HG03060 (cell line): ENCODE measurements around the gene SGMS1.
"Not testable (repeated sequence)": the region's sequence is repeated elsewhere in the genome, so short reads cannot be mapped to it uniquely, and the experiment has no call there.

Experiments used
- ATAC-seq: cut with Tn5 transposase; IDR thresholded peaks from one replicate; pipeline ENCODE4 v1.9.1; 2021; ENCODE audit warnings: low read depth, moderate number of reproducible peaks; ENCODE audit not compliant: unreplicated experiment

Gene SGMS1

GRCh38 chr10:50585921-50586739, 37.6 kb downstream of the SGMS1 start:
- ATAC-seq, result no peak

DNA sequence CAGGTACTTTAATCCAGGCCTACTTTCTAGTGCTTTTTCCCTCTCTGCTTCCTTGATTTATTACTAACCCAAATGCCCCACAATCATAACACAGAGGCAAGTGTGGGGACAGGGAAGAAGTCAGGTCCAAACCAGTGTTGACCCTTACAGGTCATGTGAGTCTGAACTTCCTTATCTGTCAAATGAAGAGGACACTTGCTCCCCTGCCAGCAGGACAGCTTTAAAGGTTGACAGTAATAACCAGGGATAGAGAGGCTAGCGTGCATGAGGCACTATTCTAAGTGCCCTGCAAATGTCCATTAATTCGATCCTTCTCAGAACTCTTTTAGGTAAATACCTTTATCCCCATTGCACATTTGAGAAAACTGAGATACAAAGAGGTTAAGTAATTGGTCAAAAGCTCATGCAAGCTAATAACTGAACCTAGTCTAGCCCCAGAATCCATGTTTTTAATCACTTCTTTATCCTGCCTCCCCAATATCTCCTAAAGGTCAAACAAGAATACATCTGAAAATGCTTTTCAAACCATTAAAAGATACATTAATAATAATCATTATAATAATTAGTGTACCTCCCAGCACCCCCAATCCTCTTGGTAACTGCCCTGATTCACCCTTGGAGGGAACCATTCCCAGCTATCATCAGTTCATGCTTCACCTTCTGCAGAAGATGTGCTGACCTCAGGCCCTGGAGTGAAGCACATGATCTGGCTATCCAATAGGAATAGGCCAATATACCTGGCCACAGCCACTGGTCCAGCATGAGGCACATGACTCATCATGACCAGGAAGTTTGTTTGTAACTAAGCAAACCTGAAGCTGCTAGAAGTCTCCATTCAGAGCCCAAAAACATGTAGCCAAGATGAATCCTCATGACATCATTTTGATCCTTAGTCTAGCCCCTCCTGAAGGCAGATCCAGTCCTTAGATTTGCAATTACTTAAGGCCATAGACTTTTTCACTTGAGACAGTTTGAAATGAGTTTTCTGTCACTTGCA, 40.7 kb downstream of the SGMS1 start:
- ATAC-seq, result no peak

DNA sequence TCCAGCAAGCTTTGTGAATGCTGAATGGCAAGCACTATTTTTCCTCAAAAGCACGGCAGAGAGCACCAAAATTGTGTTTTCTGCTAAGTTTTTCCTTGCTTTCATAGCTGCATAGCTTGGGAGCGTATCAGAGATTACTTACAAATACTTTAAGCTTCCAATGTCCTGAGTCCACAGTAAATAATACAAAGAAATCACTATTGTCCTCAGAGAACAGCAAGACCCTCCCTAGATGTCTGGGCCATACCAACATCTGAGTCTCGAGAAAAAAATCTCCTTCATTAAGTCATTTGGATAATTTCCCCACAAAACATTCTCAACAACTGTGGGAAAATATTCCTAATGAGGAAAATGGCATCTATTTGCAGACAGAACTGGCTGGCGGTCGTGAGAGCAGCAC, 41.7 kb downstream of the SGMS1 start:
- no peak for ATAC-seq

DNA sequence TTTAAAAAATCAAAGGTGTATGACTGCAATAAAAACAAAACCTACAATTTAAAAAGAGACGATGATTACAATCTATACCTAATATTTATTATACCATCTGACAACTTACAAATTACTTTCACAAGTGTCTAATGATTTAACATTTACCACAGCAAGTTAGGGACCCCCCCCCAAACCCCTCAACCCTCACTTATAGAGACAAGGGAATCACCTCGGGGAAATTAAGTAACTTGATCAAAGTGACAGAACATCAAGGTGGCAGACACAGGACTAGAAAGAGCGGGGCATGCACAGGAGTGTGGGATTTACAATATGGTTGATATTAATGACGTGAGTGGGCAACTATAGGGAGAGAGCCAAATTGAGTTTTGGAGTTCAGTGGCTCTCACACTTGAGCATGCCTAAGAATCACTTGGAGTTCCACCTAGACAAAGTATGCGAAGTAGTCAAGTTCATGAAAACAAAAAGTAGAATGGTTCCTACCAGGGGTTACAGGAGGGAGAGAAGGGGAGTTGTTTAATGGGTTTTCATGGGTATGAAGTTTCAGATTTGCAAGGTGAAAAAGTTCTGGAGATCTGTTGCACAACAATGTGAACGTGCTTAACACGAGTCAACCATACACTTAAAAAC, 43.4 kb downstream of the SGMS1 start:
- ATAC-seq, result no peak

GRCh38 chr10:50579491-50580261, 44.1 kb downstream of the SGMS1 start:
- ATAC-seq, result no peak

GRCh38 chr10:50578949-50579348, 44.8 kb downstream of the SGMS1 start:
- ATAC-seq, result no peak

GRCh38 chr10:50577681-50578350, 45.9 kb downstream of the SGMS1 start:
- ATAC-seq, result no peak

GRCh38 chr10:50577010-50577409, 46.7 kb downstream of the SGMS1 start:
- no peak for ATAC-seq

DNA sequence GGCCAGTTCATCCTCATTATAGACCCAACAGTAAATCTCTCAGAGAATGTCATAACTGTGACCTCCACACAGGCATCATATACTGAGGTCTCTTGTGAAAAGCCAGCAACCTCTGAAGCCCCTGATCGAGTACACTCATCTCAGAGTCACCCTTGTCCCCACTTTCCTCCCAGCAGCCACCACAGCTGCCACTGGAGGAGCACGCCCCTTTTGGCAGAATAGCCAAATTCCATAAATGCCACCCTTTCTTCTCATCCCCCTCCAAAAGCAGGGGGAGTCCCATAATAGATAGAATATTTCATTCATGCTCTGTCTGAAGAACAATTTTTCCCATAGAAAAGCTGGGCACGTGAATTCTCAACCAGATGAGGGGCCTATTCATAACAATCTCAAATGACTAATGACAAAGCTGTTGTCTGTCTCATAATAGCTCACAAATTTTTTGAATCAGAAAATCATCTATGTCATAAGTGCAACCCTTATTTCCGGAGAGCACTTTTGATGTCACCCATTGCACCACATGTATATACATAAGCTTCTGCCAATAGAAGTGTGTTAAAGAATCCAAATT, 47.4 kb downstream of the SGMS1 start:
- no peak for ATAC-seq

DNA sequence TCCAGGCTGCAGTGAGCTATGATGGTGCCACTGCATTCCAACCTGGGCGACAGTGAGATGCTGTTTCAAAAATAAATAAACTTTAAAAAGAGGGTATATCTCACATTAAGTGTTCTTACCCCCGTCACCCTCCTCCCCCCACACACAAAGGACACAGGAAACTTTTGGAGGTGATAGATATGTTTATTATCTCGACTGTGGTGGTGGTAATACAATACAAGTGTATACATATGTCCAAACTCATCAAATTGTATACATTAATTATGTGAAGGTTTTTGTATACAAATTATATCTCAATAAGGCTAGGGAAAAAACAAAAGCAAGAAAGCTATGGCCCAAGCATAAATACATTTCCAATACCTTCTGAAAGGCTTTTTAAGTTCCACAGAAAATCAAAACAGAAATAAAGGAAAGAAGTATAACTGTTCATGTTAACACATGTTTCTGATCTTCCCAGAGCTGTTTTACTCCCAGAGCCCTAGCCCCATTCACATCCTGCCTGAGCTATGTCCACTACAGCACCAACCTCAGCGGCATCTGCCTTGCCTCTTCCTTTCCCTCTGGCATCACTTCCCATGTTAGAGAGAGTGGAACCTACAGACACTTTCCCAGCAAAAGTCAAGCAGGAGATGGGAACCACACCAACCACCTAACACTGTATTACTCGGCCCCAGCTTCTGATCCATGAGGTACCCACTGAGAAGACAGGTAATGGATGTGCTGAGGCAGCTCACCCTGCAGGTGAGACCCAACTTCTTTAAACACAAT, 48.1 kb downstream of the SGMS1 start:
- ATAC-seq, result no peak

DNA sequence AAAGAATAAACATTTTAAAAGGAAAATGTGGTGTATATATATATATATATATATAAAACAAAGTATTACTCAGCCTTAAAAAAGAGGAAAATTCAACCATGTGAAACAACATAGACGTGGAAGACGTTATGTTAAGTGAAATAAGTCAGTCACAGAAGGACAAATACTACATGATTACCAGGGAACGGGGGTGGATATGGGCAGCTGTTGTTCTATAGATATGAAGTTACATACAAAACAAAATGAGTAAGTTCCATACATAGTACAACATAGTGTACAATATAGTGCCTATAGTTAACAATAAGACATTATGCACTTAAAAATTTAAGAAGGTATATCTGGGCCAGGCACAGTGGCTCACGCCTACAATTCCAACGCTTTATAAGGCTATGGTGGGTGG, 48.8 kb downstream of the SGMS1 start:
- no peak for ATAC-seq

GRCh38 chr10:50574305-50574704, 49.5 kb downstream of the SGMS1 start:
- no peak for ATAC-seq

GRCh38 chr10:50572017-50572491, 51.7 kb downstream of the SGMS1 start:
- ATAC-seq, result no peak

- ATAC-seq, result not testable (repeated sequence)
Measured at GRCh38 chr10:50568750-50569149, 55.0 kb downstream of the SGMS1 start.

- ATAC-seq, result no peak
Measured at GRCh38 chr10:50567384-50567783, 56.4 kb downstream of the SGMS1 start.

GRCh38 chr10:50566150-50566549, 57.6 kb downstream of the SGMS1 start:
- ATAC-seq, result no peak

- no peak for ATAC-seq
Measured at GRCh38 chr10:50565301-50566083, 58.3 kb downstream of the SGMS1 start.

- no peak for ATAC-seq
Measured at GRCh38 chr10:50563906-50564305, 59.9 kb downstream of the SGMS1 start.
